Esophagus muscularis mucosa (tissue), 4 donors: ENCODE results near the gene MAPK12. TPM values are rescaled to one million over a fixed set of nuclear protein-coding genes. Genes with fewer than 3 reads are reported as not detected.

ENCODE experiments used
- DNase-seq: peaks from one replicate; pipeline ENCODE4 v3.0.0-alpha.2; 2017; ENCODE audit errors: extremely low spot score
- H3K27ac ChIP-seq, 4 donors: fragments of 200-600 bp; sonication (generic); replicated peaks in 1 of 4; 1 replicate in 3 of 4; 2 replicates in 1 of 4; pipeline ENCODE4 v1.5.1; 2016 to 2019; ENCODE audit warnings: mild to moderate bottlenecking in 1 of 4
- H3K27me3 ChIP-seq, 4 donors: fragments of 200-600 bp; sonication (generic); one replicate each; pipeline versions ENCODE4 v1.5.1 to v1.6.0; 2016 to 2019
- H3K36me3 ChIP-seq, 4 donors: fragments of 200-600 bp; sonication (generic); one replicate each; pipeline ENCODE4 v1.5.1; 2016 to 2019
- H3K4me1 ChIP-seq, 4 donors: fragments of 200-600 bp; sonication (generic); one replicate each; pipeline ENCODE4 v1.5.1; 2016 to 2019
- H3K4me3 ChIP-seq, 4 donors: fragments of 200-600 bp; sonication (generic); 1 replicate in 2 of 4; 2 replicates in 2 of 4; pipeline ENCODE4 v1.5.1; 2016 to 2019; ENCODE audit warnings: mild to moderate bottlenecking in 4 of 4, moderate library complexity in 1 of 4
- H3K9me3 ChIP-seq, 4 donors: fragments of 200-600 bp; sonication (generic); 1 replicate in 3 of 4; 2 replicates in 1 of 4; pipeline ENCODE4 v1.5.1; 2016 to 2019
- EP300 ChIP-seq: sonication (generic); formaldehyde crosslinking; IDR thresholded peaks from one replicate; pipeline ENCODE4 v1.6.1; 2017; ENCODE audit warnings: antibody characterized with exemption
- POLR2A ChIP-seq: fragments of 450-650 bp; IDR thresholded peaks from one replicate; pipeline ENCODE4 v1.6.1; 2017; ENCODE audit warnings: antibody characterized with exemption, moderate library complexity, mild to moderate bottlenecking, low read depth
- POLR2AphosphoS5 ChIP-seq, 2 donors: sonication (generic); formaldehyde crosslinking; IDR thresholded peaks; one replicate each; pipeline ENCODE4 v1.6.1; 2017; ENCODE audit warnings: antibody characterized with exemption in 2 of 2
- WGBS: methylation state at CpG from one replicate; pipeline ENCODE4 v1.1.5; 2018; 5-methylcytosine and 5-hydroxymethylcytosine counted together
- intact Hi-C: fragments of 100-400 bp; cut with DNase I; formaldehyde crosslinking; loops from one replicate; pipeline ENCODE4 v1.15.1; 2023
- total RNA-seq, 4 donors: library from RNA; depleted of rRNA; stranded (reverse); fragments of >200 nt; gene quantifications; one replicate each; pipeline versions ENCODE4 v1.1.0 to v1.2.1, GENCODE V29; 2016
- TF ChIP-seq, protein P1 (sequence below), 3 experiments: fragments of 200-600 bp in 2 of 3; fragments of 450-650 bp in 1 of 3; sonication (generic) in 2 of 3; IDR thresholded peaks; one replicate each; pipeline ENCODE4 v1.5.1; 2017 to 2019; ENCODE audit warnings: antibody characterized with exemption in 3 of 3, mild to moderate bottlenecking in 2 of 3, moderate library complexity in 1 of 3

MAPK12 gene
- total RNA-seq, 4 donors from 2014 or later, result 5.8 to 22.9 (median 16.1) TPM

DNA sequence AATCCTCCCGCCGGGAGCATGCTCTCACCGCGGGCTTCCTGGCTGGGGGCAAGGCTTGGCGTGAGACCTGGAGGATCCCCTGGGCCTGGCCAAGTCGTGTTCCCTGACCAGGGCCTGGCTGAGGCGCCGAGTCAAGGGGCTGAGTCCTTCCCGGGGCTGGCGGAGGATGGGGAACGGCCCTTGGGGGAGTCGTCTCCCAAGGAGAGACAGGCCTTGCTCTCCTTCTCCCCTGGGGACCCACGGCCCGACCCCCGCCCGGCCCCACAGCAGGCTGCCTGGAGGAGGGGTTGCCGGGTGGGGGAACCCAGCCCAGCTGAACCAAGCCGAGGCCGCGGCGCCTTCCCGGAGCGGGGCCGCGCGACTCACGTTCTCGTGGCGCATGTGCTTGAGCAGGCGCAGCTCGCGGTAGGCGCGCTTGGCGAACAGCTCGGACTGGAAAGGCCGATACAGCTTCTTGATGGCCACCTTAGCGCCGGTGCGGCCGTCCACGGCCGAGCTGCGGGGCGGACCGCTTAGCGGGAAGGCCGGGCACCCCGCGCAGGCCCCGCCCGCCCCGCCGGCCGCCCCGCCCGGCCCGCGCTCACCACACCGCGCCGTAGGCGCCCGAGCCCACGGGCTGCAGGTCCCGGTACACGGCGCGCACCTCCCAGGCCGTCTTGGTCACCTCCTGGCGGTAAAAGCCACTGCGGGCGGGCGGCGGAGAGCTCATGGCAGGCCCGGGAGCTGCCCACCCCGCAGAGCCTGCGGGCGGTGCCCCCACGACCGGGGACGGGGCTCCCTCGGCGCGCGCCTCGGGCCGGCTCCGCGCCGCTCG lies 475 bp downstream of the MAPK12 start:
- Histone ChIP-seq H3K27me3 (peaks cover 0 to 45% (median 0%) of the 10 kb centered on the region in 4 donors), H3K36me3 (peaks cover 0 to 17% (median 3%) of the 10 kb centered on the region in 4 donors), H3K4me3 (peak overlapping the region; percentile 57 to 71 (median 60)), H3K27ac (peak overlapping the region; percentile 55 to 79 (median 63)), H3K4me1 (peaks cover 25 to 42% (median 32%) of the 10 kb centered on the region in 4 donors), H3K9me3 (no peaks in the 10 kb centered on the region)
- WGBS, result 2% methylated on average over 22 of the region's 92 CpGs
- intact Hi-C loops, result no loop called here
- DNase-seq, result no peak
- TF ChIP-seq, protein P1, sequence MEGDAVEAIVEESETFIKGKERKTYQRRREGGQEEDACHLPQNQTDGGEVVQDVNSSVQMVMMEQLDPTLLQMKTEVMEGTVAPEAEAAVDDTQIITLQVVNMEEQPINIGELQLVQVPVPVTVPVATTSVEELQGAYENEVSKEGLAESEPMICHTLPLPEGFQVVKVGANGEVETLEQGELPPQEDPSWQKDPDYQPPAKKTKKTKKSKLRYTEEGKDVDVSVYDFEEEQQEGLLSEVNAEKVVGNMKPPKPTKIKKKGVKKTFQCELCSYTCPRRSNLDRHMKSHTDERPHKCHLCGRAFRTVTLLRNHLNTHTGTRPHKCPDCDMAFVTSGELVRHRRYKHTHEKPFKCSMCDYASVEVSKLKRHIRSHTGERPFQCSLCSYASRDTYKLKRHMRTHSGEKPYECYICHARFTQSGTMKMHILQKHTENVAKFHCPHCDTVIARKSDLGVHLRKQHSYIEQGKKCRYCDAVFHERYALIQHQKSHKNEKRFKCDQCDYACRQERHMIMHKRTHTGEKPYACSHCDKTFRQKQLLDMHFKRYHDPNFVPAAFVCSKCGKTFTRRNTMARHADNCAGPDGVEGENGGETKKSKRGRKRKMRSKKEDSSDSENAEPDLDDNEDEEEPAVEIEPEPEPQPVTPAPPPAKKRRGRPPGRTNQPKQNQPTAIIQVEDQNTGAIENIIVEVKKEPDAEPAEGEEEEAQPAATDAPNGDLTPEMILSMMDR (IDR thresholded peaks at IDR 0.05), result no peak
- TF ChIP-seq POLR2AphosphoS5 (IDR thresholded peaks at IDR 0.05) (no peak), EP300 (no peak), POLR2A (no peak)

DNA sequence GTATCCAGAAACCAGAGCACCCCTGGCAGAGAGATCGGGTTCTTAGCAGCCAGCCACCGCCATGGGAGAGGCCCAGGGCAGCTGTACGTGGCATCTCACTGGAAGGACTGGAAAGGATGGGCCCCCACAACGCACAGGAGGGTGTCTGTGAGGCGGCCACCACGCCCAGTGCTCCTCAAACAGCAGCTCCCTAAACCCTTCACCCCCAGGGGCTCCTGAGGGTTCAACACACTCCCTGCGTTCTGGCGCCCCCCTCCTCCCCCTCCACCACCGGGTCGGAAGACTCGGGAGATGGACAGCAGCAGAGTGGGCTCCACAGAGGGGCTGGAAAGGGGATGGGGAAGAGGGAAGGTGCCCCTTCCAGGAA lies 1.1 kb downstream of the MAPK12 start:
- peaks cover 25 to 42% (median 32%) of the 10 kb centered on the region in 4 donors for H3K4me1 ChIP-seq
- WGBS, result 17% methylated on average over 4 of the region's 11 CpGs
- H3K4me3 ChIP-seq, result peak overlapping the region; percentile 57 to 71 (median 60)
- intact Hi-C loops, result no loop called here
- TF ChIP-seq EP300, result no peak
- TF ChIP-seq POLR2A, result no peak
- TF ChIP-seq, protein P1 (IDR thresholded peaks at IDR 0.05), result no peak
- no peak for TF ChIP-seq POLR2AphosphoS5 (IDR thresholded peaks at IDR 0.05)
- peaks cover 0 to 21% (median 4%) of the 10 kb centered on the region in 4 donors for H3K36me3 ChIP-seq
- no peaks in the 10 kb centered on the region for H3K9me3 ChIP-seq
- peak overlapping the region; percentile 55 to 79 (median 63) for H3K27ac ChIP-seq
- no peak for DNase-seq
- H3K27me3 ChIP-seq, result peaks cover 0 to 45% (median 0%) of the 10 kb centered on the region in 4 donors

DNA sequence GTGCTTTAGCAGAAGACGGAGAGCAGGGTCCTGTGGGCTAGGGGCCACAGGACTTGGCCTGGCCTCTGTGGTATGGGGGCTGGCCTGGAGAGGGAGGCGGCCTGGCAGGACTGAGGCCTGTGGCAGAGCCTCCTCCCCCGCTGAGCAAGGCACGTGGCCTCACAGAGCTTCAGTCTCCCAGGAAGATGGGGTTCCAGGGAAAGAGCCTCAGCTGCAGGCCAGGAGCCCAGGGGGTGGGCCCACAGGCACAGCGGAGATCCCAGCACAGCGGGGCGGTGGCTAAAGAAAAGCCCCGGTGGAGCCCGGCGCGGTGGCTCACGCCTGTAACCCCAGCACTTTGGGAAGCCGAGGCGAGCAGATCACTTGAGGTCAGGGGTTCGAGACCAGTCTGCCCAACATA lies 2.2 kb downstream of the MAPK12 start:
- H3K4me3 ChIP-seq, result no peak overlapping the region
- H3K27me3 ChIP-seq, result peaks cover 0 to 45% (median 0%) of the 10 kb centered on the region in 4 donors
- no peak for DNase-seq
- no peak for TF ChIP-seq POLR2A
- TF ChIP-seq POLR2AphosphoS5 (IDR thresholded peaks at IDR 0.05), result no peak
- TF ChIP-seq, protein P1 (IDR thresholded peaks at IDR 0.05), result no peak
- no peak for TF ChIP-seq EP300
- H3K27ac ChIP-seq, result no peak overlapping the region
- no peaks in the 10 kb centered on the region for H3K9me3 ChIP-seq
- peaks cover 0 to 25% (median 8%) of the 10 kb centered on the region in 4 donors for H3K36me3 ChIP-seq
- WGBS, result 90% methylated on average over 12 of the region's 15 CpGs
- peaks cover 25 to 42% (median 32%) of the 10 kb centered on the region in 4 donors for H3K4me1 ChIP-seq
- intact Hi-C loops, result no loop called here

DNA sequence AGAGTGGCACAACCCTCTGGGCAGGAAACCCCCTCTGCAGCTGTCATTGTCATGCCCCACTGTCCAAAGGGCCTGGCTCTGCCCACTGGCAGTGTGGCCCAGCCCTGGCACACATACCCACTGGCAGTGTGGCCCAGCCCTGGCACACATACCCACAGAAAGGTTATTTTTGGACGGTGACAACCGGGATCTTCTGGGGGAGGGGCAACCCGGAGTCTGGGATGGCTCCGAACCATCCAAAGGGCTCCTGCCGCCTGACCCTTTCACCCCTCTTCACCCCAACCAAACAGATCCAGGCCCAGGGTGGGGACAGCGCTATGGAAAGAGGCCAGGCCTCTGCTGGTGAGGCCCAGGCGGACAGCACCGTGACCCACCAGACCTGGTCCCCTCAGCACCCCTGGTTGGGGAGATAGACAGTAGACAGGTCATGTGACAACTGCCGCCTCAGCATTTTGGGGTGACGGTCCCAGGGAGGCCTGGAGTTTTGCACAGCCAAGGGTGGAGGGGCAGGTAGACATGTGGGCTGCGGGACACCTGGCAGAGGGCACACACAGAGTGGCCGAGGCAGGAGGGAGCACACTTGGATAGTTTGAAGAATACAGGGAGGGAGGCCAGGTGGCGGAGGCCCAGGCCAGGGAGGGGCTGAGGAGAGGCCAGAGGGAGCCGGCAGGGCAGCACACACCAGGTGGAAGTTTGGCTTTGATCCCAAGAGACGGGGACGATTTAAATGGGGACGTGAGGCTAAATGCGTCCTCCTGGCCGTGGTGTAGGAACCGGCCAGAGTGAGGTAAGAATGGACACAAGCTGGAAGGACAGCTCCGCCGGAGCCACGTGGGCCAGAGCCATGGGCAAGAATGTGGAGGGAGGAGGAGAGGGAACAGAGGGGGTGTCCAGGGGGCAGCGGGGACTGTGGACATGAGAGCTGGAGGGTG lies 2.9 kb downstream of the MAPK12 start:
- Histone ChIP-seq H3K27ac (no peak overlapping the region), H3K36me3 (peaks cover 0 to 25% (median 8%) of the 10 kb centered on the region in 4 donors), H3K4me1 (peaks cover 25 to 42% (median 32%) of the 10 kb centered on the region in 4 donors), H3K9me3 (no peaks in the 10 kb centered on the region), H3K4me3 (no peak overlapping the region), H3K27me3 (peaks cover 0 to 45% (median 0%) of the 10 kb centered on the region in 4 donors)
- TF ChIP-seq POLR2A, result no peak
- TF ChIP-seq, protein P1 (IDR thresholded peaks at IDR 0.05), result no peak
- TF ChIP-seq EP300, result no peak
- TF ChIP-seq POLR2AphosphoS5 (IDR thresholded peaks at IDR 0.05), result no peak
- WGBS, result 79% methylated on average over 24 of the region's 24 CpGs
- DNase-seq, result no peak
- intact Hi-C loops, result no loop called here
